HepG2 (cell line): ENCODE data around the gene SCYL1. TPM values are rescaled to one million over a fixed set of nuclear protein-coding genes. Genes with fewer than 3 reads are reported as not detected.

Source experiments
- ADNP ChIP-seq: sonication (generic); formaldehyde crosslinking; IDR thresholded peaks from 2 replicates; pipeline ENCODE4 v1.4.0; 2020; ENCODE audit warnings: missing genetic modification reagents
- CBX5 ChIP-seq: sonication (generic); formaldehyde crosslinking; IDR thresholded peaks from 2 replicates; pipeline ENCODE4 v1.4.0; 2020; ENCODE audit warnings: missing genetic modification reagents, borderline replicate concordance
- CENPX ChIP-seq: sonication (generic); formaldehyde crosslinking; IDR thresholded peaks from 2 replicates; pipeline ENCODE4 v1.9.0; 2021; ENCODE audit warnings: mild to moderate bottlenecking, missing genetic modification reagents, moderate library complexity
- FIP1L1 ChIP-seq: fragments of 200-400 bp; formaldehyde crosslinking; IDR thresholded peaks from 2 replicates; pipeline ENCODE4 v1.6.1; 2018; ENCODE audit warnings: low read depth, mild to moderate bottlenecking, low read length, moderate library complexity, borderline replicate concordance; ENCODE audit not compliant: insufficient read depth
- FOSL1 ChIP-seq: sonication (generic); formaldehyde crosslinking; IDR thresholded peaks from 2 replicates; pipeline ENCODE4 v1.9.0; 2021; ENCODE audit warnings: missing genetic modification reagents, borderline replicate concordance
- FOXA1 ChIP-seq, 2 experiments: fragments of 450-650 bp in 1 of 2; sonication (generic) in 1 of 2; formaldehyde crosslinking in 1 of 2; IDR thresholded peaks; 2 replicates each; pipeline versions ENCODE4 v1.4.0 to v1.6.1; 2016 to 2020; ENCODE audit warnings: missing genetic modification reagents in 1 of 2
- GABPA ChIP-seq, 2 experiments: IDR thresholded peaks; 2 replicates each; pipeline ENCODE4 v1.6.1; 2011 to 2016; ENCODE audit warnings: low read depth in 2 of 2, low read length in 1 of 2, missing biosample characterization in 1 of 2, missing genetic modification characterization in 1 of 2
- GTF3A ChIP-seq: sonication (generic); formaldehyde crosslinking; conservative IDR thresholded peaks from 2 replicates; pipeline ENCODE4 v1.4.0; 2020; ENCODE audit warnings: mild to moderate bottlenecking, missing genetic modification reagents
- ISX ChIP-seq: sonication (generic); formaldehyde crosslinking; conservative IDR thresholded peaks from 2 replicates; pipeline ENCODE4 v1.5.0; 2020; ENCODE audit warnings: missing genetic modification reagents
- MAFF ChIP-seq: IDR thresholded peaks from 2 replicates; pipeline ENCODE4 v1.6.1; 2011; ENCODE audit warnings: low read depth, low read length, improper control_type of control experiment
- MAFK ChIP-seq, 2 experiments: IDR thresholded peaks in 1 of 2; conservative IDR thresholded peaks in 1 of 2; 2 replicates each; pipeline ENCODE4 v1.6.1; 2011; ENCODE audit warnings: improper control_type of control experiment in 2 of 2, low read length in 2 of 2
- NAIF1 ChIP-seq: sonication (generic); formaldehyde crosslinking; IDR thresholded peaks from 2 replicates; pipeline ENCODE4 v1.5.0; 2020; ENCODE audit warnings: mild to moderate bottlenecking, missing genetic modification reagents, borderline replicate concordance
- NCOR1 ChIP-seq: fragments of 200-600 bp; sonication (generic); IDR thresholded peaks from 2 replicates; pipeline ENCODE4 v1.7.0; 2017; ENCODE audit warnings: antibody characterized with exemption, low read length, borderline replicate concordance
- PAX8 ChIP-seq: sonication (generic); formaldehyde crosslinking; IDR thresholded peaks from 2 replicates; pipeline ENCODE4 v1.8.0; 2022; ENCODE audit warnings: mild to moderate bottlenecking, missing genetic modification reagents, borderline replicate concordance
- RCOR2 ChIP-seq: IDR thresholded peaks from 2 replicates; pipeline ENCODE4 v1.6.1; 2016; ENCODE audit warnings: missing biosample characterization, missing genetic modification reagents
- TOE1 ChIP-seq: sonication (generic); formaldehyde crosslinking; IDR thresholded peaks from 2 replicates; pipeline ENCODE4 v1.4.0; 2020; ENCODE audit warnings: mild to moderate bottlenecking, missing genetic modification reagents
- ZFAT ChIP-seq: sonication (generic); formaldehyde crosslinking; conservative IDR thresholded peaks from 2 replicates; pipeline ENCODE4 v1.8.1; 2023; ENCODE audit warnings: missing genetic modification reagents, inconsistent platforms
- ZNF138 ChIP-seq: sonication (generic); formaldehyde crosslinking; IDR thresholded peaks from 2 replicates; pipeline ENCODE4 v1.5.0; 2020; ENCODE audit warnings: mild to moderate bottlenecking, low read depth, missing genetic modification reagents
- ZNF546 ChIP-seq: sonication (generic); formaldehyde crosslinking; conservative IDR thresholded peaks from 2 replicates; pipeline ENCODE4 v1.8.1; 2023; ENCODE audit warnings: mild to moderate bottlenecking, missing genetic modification reagents
- polyA plus RNA-seq, 8 experiments: library from polyadenylated mRNA; depleted of rRNA in 3 of 8; stranded (reverse) in 7 of 8; unstranded in 1 of 8; fragments of >200 nt; fragmentation: Illumina TruSeq in 4 of 8; extraction: Trizol in 4 of 8; gene quantifications; 2 replicates each; pipeline versions ENCODE4 v1.2.1 to v1.2.3, GENCODE V29; 2011 to 2016; ENCODE audit warnings: low read depth in 4 of 8, missing spikeins in 1 of 8, mixed read lengths in 1 of 8; ENCODE audit not compliant: insufficient read depth in 1 of 8
- total RNA-seq, 5 experiments: library from RNA; depleted of rRNA; stranded (reverse); fragments of >200 nt; fragmentation: Illumina TruSeq; extraction: Trizol; gene quantifications; 2 replicates each; pipeline ENCODE4 v1.2.3, GENCODE V29; 2016; ENCODE audit warnings: low read depth in 1 of 5
- TF ChIP-seq, protein P1 (sequence below): sonication (generic); formaldehyde crosslinking; IDR thresholded peaks from 2 replicates; pipeline ENCODE4 v1.5.0; 2020; ENCODE audit warnings: missing genetic modification reagents, mild to moderate bottlenecking, borderline replicate concordance
- TF ChIP-seq, protein P2 (sequence below): sonication (generic); formaldehyde crosslinking; IDR thresholded peaks from 2 replicates; pipeline ENCODE4 v1.8.1; 2023; ENCODE audit warnings: mild to moderate bottlenecking, inconsistent platforms, moderate library complexity, missing genetic modification reagents, borderline replicate concordance
- TF ChIP-seq, protein P3 (sequence below): sonication (generic); formaldehyde crosslinking; IDR thresholded peaks from 2 replicates; pipeline ENCODE4 v1.9.0; 2021; ENCODE audit warnings: missing genetic modification reagents, mild to moderate bottlenecking, borderline replicate concordance
- TF ChIP-seq, protein P4 (sequence below): sonication (generic); formaldehyde crosslinking; IDR thresholded peaks from 2 replicates; pipeline ENCODE4 v1.4.0; 2020; ENCODE audit warnings: mild to moderate bottlenecking, missing genetic modification reagents, borderline replicate concordance

Gene SCYL1
- total and polyA plus RNA-seq, 2 of the 13 experiments (the other 11 are each of a cell fraction or from before 2014, with no cell fraction given), result 65.9 to 103 TPM

DNA sequence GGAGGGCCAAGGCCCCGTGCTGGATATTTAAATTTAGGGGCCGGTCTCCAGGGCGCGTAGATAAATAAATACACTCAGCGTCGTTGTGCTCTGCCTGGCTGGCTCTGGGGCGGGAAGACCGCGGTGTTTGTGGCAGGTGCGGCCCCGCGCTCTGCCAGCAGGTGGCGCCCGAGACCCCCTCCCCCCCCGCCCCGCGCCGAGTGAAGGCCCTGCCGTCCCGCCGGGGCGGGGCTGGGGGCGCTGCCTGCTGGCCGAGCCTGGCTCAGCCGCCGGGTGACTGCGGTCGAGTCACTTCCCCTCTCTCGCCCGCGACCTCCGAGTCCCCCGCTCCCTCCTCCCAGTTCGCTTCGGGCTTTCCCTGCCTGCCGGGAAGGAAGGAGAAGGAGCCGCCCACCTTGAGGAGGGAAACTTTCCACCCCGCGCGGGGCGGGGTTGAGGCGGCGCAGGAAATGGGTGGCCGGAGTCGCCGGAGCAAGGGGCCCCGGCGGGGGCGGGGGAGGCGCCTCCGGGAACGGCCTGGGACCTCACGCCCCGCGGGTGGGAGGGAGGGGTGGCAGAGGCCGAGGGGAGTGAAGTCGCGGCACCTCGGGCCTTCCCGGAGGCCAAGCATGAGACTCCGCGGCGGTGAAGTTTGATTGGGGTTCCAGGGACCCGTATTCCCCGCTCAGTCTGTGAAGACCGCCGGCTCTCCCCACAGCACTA, 49.4 kb downstream of the SCYL1 start (continued):
- TF ChIP-seq, protein P1, sequence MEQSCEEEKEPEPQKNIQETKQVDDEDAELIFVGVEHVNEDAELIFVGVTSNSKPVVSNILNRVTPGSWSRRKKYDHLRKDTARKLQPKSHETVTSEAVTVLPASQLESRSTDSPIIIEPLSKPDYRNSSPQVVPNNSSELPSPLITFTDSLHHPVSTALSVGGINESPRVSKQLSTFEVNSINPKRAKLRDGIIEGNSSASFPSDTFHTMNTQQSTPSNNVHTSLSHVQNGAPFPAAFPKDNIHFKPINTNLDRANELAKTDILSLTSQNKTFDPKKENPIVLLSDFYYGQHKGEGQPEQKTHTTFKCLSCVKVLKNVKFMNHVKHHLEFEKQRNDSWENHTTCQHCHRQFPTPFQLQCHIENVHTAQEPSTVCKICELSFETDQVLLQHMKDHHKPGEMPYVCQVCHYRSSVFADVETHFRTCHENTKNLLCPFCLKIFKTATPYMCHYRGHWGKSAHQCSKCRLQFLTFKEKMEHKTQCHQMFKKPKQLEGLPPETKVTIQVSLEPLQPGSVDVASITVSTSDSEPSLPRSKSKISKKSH (CRISPR knock-in tag), result no peak
- TF ChIP-seq CBX5 (CRISPR knock-in tag), result no peak
- TF ChIP-seq, protein P2, sequence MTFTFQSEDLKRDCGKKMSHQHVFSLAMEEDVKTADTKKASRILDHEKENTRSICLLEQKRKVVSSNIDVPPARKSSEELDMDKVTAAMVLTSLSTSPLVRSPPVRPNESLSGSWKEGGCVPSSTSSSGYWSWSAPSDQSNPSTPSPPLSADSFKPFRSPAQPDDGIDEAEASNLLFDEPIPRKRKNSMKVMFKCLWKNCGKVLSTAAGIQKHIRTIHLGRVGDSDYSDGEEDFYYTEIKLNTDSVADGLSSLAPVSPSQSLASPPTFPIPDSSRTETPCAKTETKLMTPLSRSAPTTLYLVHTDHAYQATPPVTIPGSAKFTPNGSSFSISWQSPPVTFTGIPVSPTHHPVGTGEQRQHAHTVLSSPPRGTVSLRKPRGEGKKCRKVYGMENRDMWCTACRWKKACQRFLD (CRISPR knock-in tag), result no peak
- no peak for TF ChIP-seq ZNF546 (CRISPR knock-in tag)
- TF ChIP-seq NCOR1, result no peak
- TF ChIP-seq ADNP, result no peak
- TF ChIP-seq, protein P3, sequence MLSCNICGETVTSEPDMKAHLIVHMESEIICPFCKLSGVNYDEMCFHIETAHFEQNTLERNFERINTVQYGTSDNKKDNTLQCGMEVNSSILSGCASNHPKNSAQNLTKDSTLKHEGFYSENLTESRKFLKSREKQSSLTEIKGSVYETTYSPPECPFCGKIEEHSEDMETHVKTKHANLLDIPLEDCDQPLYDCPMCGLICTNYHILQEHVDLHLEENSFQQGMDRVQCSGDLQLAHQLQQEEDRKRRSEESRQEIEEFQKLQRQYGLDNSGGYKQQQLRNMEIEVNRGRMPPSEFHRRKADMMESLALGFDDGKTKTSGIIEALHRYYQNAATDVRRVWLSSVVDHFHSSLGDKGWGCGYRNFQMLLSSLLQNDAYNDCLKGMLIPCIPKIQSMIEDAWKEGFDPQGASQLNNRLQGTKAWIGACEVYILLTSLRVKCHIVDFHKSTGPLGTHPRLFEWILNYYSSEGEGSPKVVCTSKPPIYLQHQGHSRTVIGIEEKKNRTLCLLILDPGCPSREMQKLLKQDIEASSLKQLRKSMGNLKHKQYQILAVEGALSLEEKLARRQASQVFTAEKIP (CRISPR knock-in tag), result no peak
- no peak for TF ChIP-seq ISX (CRISPR knock-in tag)
- TF ChIP-seq FOSL1 (CRISPR knock-in tag), result no peak
- no peak for TF ChIP-seq GTF3A (CRISPR knock-in tag)
- no peak for TF ChIP-seq PAX8 (CRISPR knock-in tag)
- TF ChIP-seq MAFF, result no peak
- no peak for TF ChIP-seq ZNF138 (CRISPR knock-in tag)
- TF ChIP-seq RCOR2, result no peak
- no peak for TF ChIP-seq ZFAT (CRISPR knock-in tag)
- no peak for TF ChIP-seq MAFK (conservative IDR thresholded peaks at IDR 0.05 in 1 of 2, IDR thresholded peaks at IDR 0.05 in 1 of 2; ENCODE audit: low read length in 2 of 2)
- no peak for TF ChIP-seq NAIF1
- no peak for TF ChIP-seq FOXA1 (IDR thresholded peaks at IDR 0.05)
- TF ChIP-seq FOXA1 (CRISPR knock-in tag; IDR thresholded peaks at IDR 0.05), result no peak
- no peak for TF ChIP-seq GABPA (IDR thresholded peaks at IDR 0.05; ENCODE audit: low read depth, low read length)
- no peak for TF ChIP-seq GABPA (CRISPR knock-in tag; IDR thresholded peaks at IDR 0.05; ENCODE audit: low read depth)
- TF ChIP-seq TOE1, result no peak
- no peak for TF ChIP-seq CENPX (CRISPR knock-in tag)
- TF ChIP-seq, protein P4, sequence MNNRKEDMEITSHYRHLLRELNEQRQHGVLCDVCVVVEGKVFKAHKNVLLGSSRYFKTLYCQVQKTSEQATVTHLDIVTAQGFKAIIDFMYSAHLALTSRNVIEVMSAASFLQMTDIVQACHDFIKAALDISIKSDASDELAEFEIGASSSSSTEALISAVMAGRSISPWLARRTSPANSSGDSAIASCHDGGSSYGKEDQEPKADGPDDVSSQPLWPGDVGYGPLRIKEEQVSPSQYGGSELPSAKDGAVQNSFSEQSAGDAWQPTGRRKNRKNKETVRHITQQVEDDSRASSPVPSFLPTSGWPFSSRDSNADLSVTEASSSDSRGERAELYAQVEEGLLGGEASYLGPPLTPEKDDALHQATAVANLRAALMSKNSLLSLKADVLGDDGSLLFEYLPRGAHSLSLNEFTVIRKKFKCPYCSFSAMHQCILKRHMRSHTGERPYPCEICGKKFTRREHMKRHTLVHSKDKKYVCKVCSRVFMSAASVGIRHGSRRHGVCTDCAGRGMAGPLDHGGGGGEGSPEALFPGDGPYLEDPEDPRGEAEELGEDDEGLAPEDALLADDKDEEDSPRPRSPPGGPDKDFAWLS, result no peak
- TF ChIP-seq FIP1L1, result no peak
